ENCODE measurements around the gene INTS1.

DNA sequence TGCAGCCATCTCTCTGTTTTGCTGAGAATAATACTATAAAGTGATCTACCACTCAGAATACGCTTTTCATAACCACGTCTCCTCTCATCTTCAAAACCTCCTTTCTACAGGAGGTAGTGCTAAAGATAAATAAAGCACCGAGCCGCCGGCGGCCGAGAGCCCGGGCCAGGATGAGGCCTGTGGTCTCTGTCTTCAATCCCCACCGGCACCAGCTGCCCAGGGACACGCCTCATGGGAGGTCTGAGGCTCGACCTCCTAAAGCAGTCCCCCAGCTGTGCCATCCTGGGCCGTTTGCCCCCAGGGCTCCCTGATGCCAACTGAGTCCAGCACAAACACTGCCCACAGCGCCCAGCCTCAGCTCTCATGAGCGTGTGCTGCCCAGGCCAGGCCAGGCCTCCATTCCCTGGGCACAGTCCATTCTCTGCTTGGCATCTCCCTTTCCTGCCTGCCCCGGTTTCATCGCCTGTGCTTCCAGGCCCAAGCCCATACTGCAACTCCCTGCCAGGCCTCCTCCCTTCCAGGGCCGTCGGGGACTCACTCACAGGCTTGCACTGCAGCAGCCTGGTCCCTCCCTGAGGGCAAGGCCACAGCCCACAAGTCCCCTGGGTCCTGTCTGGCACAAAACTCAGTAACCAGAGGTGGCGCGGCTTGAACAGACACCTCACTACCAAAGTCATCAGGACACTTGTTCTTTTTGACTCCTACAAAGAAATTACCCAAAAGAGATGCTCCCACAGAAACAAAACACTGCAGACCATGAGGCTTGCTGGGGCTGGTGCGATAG, 2.5 kb downstream of the INTS1 start:
- TF ChIP-seq, protein P1, sequence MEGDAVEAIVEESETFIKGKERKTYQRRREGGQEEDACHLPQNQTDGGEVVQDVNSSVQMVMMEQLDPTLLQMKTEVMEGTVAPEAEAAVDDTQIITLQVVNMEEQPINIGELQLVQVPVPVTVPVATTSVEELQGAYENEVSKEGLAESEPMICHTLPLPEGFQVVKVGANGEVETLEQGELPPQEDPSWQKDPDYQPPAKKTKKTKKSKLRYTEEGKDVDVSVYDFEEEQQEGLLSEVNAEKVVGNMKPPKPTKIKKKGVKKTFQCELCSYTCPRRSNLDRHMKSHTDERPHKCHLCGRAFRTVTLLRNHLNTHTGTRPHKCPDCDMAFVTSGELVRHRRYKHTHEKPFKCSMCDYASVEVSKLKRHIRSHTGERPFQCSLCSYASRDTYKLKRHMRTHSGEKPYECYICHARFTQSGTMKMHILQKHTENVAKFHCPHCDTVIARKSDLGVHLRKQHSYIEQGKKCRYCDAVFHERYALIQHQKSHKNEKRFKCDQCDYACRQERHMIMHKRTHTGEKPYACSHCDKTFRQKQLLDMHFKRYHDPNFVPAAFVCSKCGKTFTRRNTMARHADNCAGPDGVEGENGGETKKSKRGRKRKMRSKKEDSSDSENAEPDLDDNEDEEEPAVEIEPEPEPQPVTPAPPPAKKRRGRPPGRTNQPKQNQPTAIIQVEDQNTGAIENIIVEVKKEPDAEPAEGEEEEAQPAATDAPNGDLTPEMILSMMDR (IDR thresholded peaks at IDR 0.05): no peak
- TF ChIP-seq EP300 (IDR thresholded peaks at IDR 0.05): no peak
- no peak for TF ChIP-seq POLR2A (IDR thresholded peaks at IDR 0.05)
